ENCODE measurements around the gene NAPG.

DNA sequence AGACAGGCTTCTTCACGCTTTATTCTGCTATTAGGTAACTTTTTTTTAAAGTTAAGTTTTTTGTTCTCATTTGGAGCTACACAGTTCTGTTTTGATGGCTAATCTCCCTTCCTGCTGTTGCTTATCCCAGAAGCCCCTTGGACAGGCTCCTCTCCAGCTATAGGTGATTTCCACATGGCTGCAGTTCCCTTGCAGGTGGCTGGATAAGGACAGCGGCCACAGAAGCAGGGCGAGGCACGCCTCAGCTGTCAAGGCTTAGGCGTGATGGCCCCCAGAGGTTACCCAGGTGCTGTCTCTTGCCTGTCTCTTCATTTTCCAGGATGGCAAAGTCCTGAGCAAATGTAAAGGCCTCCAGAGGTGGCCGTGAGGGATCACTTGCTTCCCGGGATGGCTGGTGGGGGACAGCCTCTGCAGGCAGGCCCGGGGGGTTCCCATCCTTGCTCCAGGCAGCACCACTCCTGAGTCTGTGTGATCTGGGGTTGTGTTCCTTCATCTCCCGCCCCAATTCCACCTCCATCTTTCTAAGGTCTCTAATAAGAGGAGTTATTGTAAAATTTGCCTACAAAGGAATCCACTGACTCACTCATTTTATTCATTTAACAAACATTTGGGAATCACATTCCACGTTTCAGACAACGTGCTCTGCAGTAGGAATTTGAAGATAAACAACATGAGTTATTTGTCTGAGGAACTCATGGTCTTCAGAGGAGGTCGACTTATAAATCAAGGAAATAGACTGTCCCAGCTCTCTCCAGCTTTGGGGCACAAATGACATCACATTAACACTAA is 53.4 kb downstream of the NAPG start:
- TF ChIP-seq, protein P1, sequence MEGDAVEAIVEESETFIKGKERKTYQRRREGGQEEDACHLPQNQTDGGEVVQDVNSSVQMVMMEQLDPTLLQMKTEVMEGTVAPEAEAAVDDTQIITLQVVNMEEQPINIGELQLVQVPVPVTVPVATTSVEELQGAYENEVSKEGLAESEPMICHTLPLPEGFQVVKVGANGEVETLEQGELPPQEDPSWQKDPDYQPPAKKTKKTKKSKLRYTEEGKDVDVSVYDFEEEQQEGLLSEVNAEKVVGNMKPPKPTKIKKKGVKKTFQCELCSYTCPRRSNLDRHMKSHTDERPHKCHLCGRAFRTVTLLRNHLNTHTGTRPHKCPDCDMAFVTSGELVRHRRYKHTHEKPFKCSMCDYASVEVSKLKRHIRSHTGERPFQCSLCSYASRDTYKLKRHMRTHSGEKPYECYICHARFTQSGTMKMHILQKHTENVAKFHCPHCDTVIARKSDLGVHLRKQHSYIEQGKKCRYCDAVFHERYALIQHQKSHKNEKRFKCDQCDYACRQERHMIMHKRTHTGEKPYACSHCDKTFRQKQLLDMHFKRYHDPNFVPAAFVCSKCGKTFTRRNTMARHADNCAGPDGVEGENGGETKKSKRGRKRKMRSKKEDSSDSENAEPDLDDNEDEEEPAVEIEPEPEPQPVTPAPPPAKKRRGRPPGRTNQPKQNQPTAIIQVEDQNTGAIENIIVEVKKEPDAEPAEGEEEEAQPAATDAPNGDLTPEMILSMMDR (IDR thresholded peaks at IDR 0.05; ENCODE audit: insufficient read depth, low read depth, low read length): no peak
- TF ChIP-seq EZH2 (IDR thresholded peaks at IDR 0.05; ENCODE audit: insufficient read depth, low read length): no peak

Data from astrocyte (in vitro differentiated cells and primary cell).